Ishikawa (cell line): ENCODE results near the gene PLPP4.

Experiments
- CEBPB ChIP-seq: IDR thresholded peaks from 2 replicates; pipeline ENCODE4 v1.6.1; 2012
- CREB1 ChIP-seq: IDR thresholded peaks from 2 replicates; pipeline ENCODE4 v1.6.1; 2012; ENCODE audit warnings: low read depth
- FOXM1 ChIP-seq: IDR thresholded peaks from 2 replicates; pipeline ENCODE4 v1.6.1; 2012; ENCODE audit warnings: low read depth, borderline replicate concordance
- MAX ChIP-seq: IDR thresholded peaks from 2 replicates; pipeline ENCODE4 v1.6.1; 2012
- NFIC ChIP-seq: IDR thresholded peaks from 2 replicates; pipeline ENCODE4 v1.6.1; 2012
- RAD21 ChIP-seq: IDR thresholded peaks from 2 replicates; pipeline ENCODE4 v1.6.1; 2012; ENCODE audit warnings: low read depth
- ZBTB7A ChIP-seq: IDR thresholded peaks from 2 replicates; pipeline ENCODE4 v1.6.1; 2012; ENCODE audit warnings: low read depth

- TF ChIP-seq MAX (no peak), ZBTB7A (no peak), RAD21 (no peak), FOXM1 (no peak), CEBPB (no peak), NFIC (no peak), CREB1 (no peak)
Measured at GRCh38 chr10:120474956-120475355, 17.9 kb downstream of the PLPP4 start.
